Small intestine (tissue), 7 donors: ENCODE data around the gene FARS2. TPM values are rescaled to one million over a fixed set of nuclear protein-coding genes. Genes with fewer than 3 reads are reported as not detected.

Experiments used
- DNase-seq, 2 donors: peaks; one replicate each; pipeline versions ENCODE4 v3.0.0 to v3.0.0-alpha.2; 2013
- FAIRE-seq: peaks from 2 replicates; lab custom pipeline; 2012; peaks lifted over from hg19 to GRCh38; lab: Jason Lieb, UNC
- H3K27ac ChIP-seq, 3 donors: one replicate each; pipeline ENCODE4 v1.5.1; 2013; ENCODE audit warnings: low read length in 2 of 3, mild to moderate bottlenecking in 2 of 3, control low read depth in 1 of 3, inconsistent platforms in 1 of 3, low read depth in 1 of 3, moderate library complexity in 1 of 3
- H3K27me3 ChIP-seq, 3 donors: one replicate each; pipeline ENCODE4 v1.6.1; 2013; ENCODE audit warnings: low read length in 3 of 3, inconsistent platforms in 1 of 3; ENCODE audit not compliant: control insufficient read depth in 3 of 3, insufficient read depth in 3 of 3
- H3K36me3 ChIP-seq, 3 donors: one replicate each; pipeline ENCODE4 v1.6.1; 2013; ENCODE audit warnings: low read length in 3 of 3, inconsistent platforms in 1 of 3, low read depth in 1 of 3, mild to moderate bottlenecking in 1 of 3, moderate library complexity in 1 of 3; ENCODE audit not compliant: control insufficient read depth in 3 of 3, insufficient read depth in 2 of 3
- H3K4me1 ChIP-seq, 3 donors: one replicate each; pipeline ENCODE4 v1.6.1; 2013; ENCODE audit warnings: low read length in 2 of 3, inconsistent platforms in 1 of 3, low read depth in 1 of 3, mild to moderate bottlenecking in 1 of 3, moderate library complexity in 1 of 3; ENCODE audit not compliant: control insufficient read depth in 3 of 3, insufficient read depth in 2 of 3
- H3K4me3 ChIP-seq, 3 donors: one replicate each; pipeline ENCODE4 v1.5.1; 2013; ENCODE audit warnings: low read length in 3 of 3, control low read depth in 1 of 3, inconsistent platforms in 1 of 3, low read depth in 1 of 3, mild to moderate bottlenecking in 1 of 3, moderate library complexity in 1 of 3
- H3K9me3 ChIP-seq, 2 donors: one replicate each; pipeline ENCODE4 v1.6.1; 2013; ENCODE audit warnings: low read depth in 1 of 2, low read length in 1 of 2; ENCODE audit not compliant: control insufficient read depth in 2 of 2, insufficient read depth in 1 of 2
- WGBS, 3 donors: extraction: QIAGEN DNeasy Blood & Tissue Kit; methylation state at CpG; one replicate each; pipeline ENCODE4 v1.1.7; 2013; 5-methylcytosine and 5-hydroxymethylcytosine counted together
- polyA plus RNA-seq, 4 donors: library from polyadenylated mRNA; stranded (reverse) in 3 of 4; unstranded in 1 of 4; fragments of 200-250 nt in 3 of 4; fragments of 120-200 nt in 1 of 4; gene quantifications; one replicate each; pipeline versions ENCODE4 v1.2.1 to v1.2.3, GENCODE V29; 2013
- donor health status: healthy with polysubstance abuse.
- donor health status: control.
- donor health status: control.
- donor health status: Bipolar disorder and iron deficiency.
- donor health status: healthy.

Gene FARS2
- polyA plus RNA-seq, 4 donors = 6.0 to 16.6 (median 11.8) TPM

GRCh38 chr6:5383856-5384255 lies 122.5 kb downstream of the FARS2 start:
- DNase-seq (no peak), FAIRE-seq (no peak)
- 83 to 100% (median 87%) methylated on average over 1 of the region's 1 CpG for WGBS, 3 donors
- no peaks in the 10 kb centered on the region for H3K27me3 ChIP-seq
- no peak overlapping the region for H3K27ac ChIP-seq
- no peak overlapping the region for H3K4me3 ChIP-seq
- H3K36me3 ChIP-seq = no peaks in the 10 kb centered on the region
- H3K9me3 ChIP-seq = no peaks in the 10 kb centered on the region
- H3K4me1 ChIP-seq = no peaks in the 10 kb centered on the region

GRCh38 chr6:5384276-5384675 lies 123.0 kb downstream of the FARS2 start:
- H3K9me3 ChIP-seq = no peaks in the 10 kb centered on the region
- no peak overlapping the region for H3K4me3 ChIP-seq
- no peak for FAIRE-seq
- no peaks in the 10 kb centered on the region for H3K4me1 ChIP-seq
- no peaks in the 10 kb centered on the region for H3K36me3 ChIP-seq
- H3K27me3 ChIP-seq = no peaks in the 10 kb centered on the region
- DNase-seq = no peak
- 90 to 98% (median 95%) methylated on average over 7 of the region's 7 CpGs for WGBS, 3 donors
- no peak overlapping the region for H3K27ac ChIP-seq

GRCh38 chr6:5388326-5388725 lies 127.0 kb downstream of the FARS2 start:
- Histone ChIP-seq H3K4me3 (no peak overlapping the region), H3K27ac (no peak overlapping the region), H3K9me3 (no peaks in the 10 kb centered on the region), H3K36me3 (no peaks in the 10 kb centered on the region), H3K27me3 (no peaks in the 10 kb centered on the region), H3K4me1 (no peaks in the 10 kb centered on the region)
- WGBS, 3 donors = 81 to 94% (median 88%) methylated on average over 3 of the region's 3 CpGs
- DNase-seq (no peak), FAIRE-seq (no peak)

GRCh38 chr6:5389086-5389745 lies 127.9 kb downstream of the FARS2 start:
- no peaks in the 10 kb centered on the region for H3K27me3 ChIP-seq
- no peaks in the 10 kb centered on the region for H3K36me3 ChIP-seq
- FAIRE-seq (no peak), DNase-seq (no peak)
- H3K4me3 ChIP-seq = no peak overlapping the region
- WGBS, 3 donors = 75 to 90% (median 78%) methylated on average over 6 of the region's 6 CpGs
- no peaks in the 10 kb centered on the region for H3K4me1 ChIP-seq
- no peak overlapping the region for H3K27ac ChIP-seq
- H3K9me3 ChIP-seq = no peaks in the 10 kb centered on the region

GRCh38 chr6:5390177-5390576 lies 128.9 kb downstream of the FARS2 start:
- Histone ChIP-seq H3K4me3 (no peak overlapping the region), H3K36me3 (no peaks in the 10 kb centered on the region), H3K27me3 (no peaks in the 10 kb centered on the region), H3K4me1 (no peaks in the 10 kb centered on the region), H3K9me3 (no peaks in the 10 kb centered on the region), H3K27ac (no peak overlapping the region)
- WGBS, 3 donors = 86 to 95% (median 86%) methylated on average over 3 of the region's 3 CpGs
- FAIRE-seq (no peak), DNase-seq (no peak)

- no peaks in the 10 kb centered on the region for H3K27me3 ChIP-seq
- no peak overlapping the region for H3K27ac ChIP-seq
- 92 to 96% (median 93%) methylated on average over 4 of the region's 4 CpGs for WGBS, 3 donors
- FAIRE-seq = no peak
- DNase-seq = no peak
- H3K4me3 ChIP-seq = no peak overlapping the region
- no peaks in the 10 kb centered on the region for H3K36me3 ChIP-seq
- H3K9me3 ChIP-seq = no peaks in the 10 kb centered on the region
- H3K4me1 ChIP-seq = no peaks in the 10 kb centered on the region
Observed at GRCh38 chr6:5394280-5394679, 133.0 kb downstream of the FARS2 start.

GRCh38 chr6:5395719-5396118 lies 134.4 kb downstream of the FARS2 start:
- Histone ChIP-seq H3K9me3 (no peaks in the 10 kb centered on the region), H3K27me3 (no peaks in the 10 kb centered on the region), H3K4me3 (no peak overlapping the region), H3K36me3 (no peaks in the 10 kb centered on the region), H3K4me1 (no peaks in the 10 kb centered on the region), H3K27ac (no peak overlapping the region)
- no peak for FAIRE-seq
- DNase-seq = no peak

- no peak for FAIRE-seq
- peak; percentile 35 to 54 for DNase-seq
- no peaks in the 10 kb centered on the region for H3K9me3 ChIP-seq
- no peaks in the 10 kb centered on the region for H3K27me3 ChIP-seq
- no peaks in the 10 kb centered on the region for H3K36me3 ChIP-seq
- no peaks in the 10 kb centered on the region for H3K4me1 ChIP-seq
- no peak overlapping the region for H3K4me3 ChIP-seq
- 41 to 71% (median 55%) methylated on average over 1 of the region's 1 CpG for WGBS, 3 donors
- H3K27ac ChIP-seq = no peak overlapping the region
Observed at GRCh38 chr6:5398530-5398929, 137.2 kb downstream of the FARS2 start.

- no peak for FAIRE-seq
- Histone ChIP-seq H3K9me3 (no peaks in the 10 kb centered on the region), H3K27me3 (no peaks in the 10 kb centered on the region), H3K27ac (no peak overlapping the region), H3K4me3 (no peak overlapping the region), H3K36me3 (no peaks in the 10 kb centered on the region), H3K4me1 (no peaks in the 10 kb centered on the region)
- 83 to 97% (median 90%) methylated on average over 2 of the region's 2 CpGs for WGBS, 3 donors
- DNase-seq = no peak
Observed at GRCh38 chr6:5399391-5399790, 138.1 kb downstream of the FARS2 start.
